SH-SY5Y (cell line): ENCODE results near the gene GFOD1.

Experiments used
- GATA2 ChIP-seq: IDR thresholded peaks from 2 replicates; pipeline ENCODE4 v1.6.1; 2011; ENCODE audit warnings: mild to moderate bottlenecking, low read depth, low read length
- GATA3 ChIP-seq: IDR thresholded peaks from 2 replicates; pipeline ENCODE4 v1.6.1; 2011; ENCODE audit warnings: low read depth, mild to moderate bottlenecking, low read length, moderate library complexity

DNA sequence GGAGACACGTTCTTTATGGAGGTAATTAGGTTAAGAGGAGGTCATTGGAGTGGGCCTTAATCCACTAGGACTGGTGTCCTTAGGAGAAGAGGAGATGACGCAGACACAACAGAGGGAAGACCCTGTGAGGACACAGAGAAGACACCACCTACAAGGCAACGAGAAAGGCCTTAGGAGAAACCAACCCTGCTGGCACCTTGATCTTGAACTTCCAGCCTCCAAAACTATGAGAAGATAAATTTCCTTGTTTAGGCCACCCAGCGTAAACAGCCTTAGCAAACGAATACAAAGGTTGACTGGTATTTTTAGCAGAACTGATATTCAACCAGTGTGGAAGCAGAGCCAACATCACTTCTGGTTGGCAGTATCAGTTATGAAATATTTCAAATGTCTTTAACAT, 75.2 kb downstream of the GFOD1 start:
- TF ChIP-seq GATA3 (no peak), GATA2 (no peak)
